H1 (cell line): ENCODE measurements around the gene CXCL14. TPM values are rescaled to one million over a fixed set of nuclear protein-coding genes. Genes with fewer than 3 reads are reported as not detected.

Source experiments
- CTCF ChIA-PET: fragments of 300-600 bp; sonication (Branson Sonifier 250); formaldehyde crosslinking; loops from one replicate; lab custom pipeline; 2021; ENCODE audit not compliant: partially characterized antibody; lab: Charles Lee
- POLR2A ChIA-PET: fragments of 300-600 bp; sonication (Branson Sonifier 250); formaldehyde crosslinking; loops from one replicate; lab custom pipeline; 2021; ENCODE audit warnings: inconsistent platforms; ENCODE audit not compliant: partially characterized antibody; lab: Charles Lee
- DNase-seq, 2 experiments: peaks; one replicate each; pipeline versions ENCODE4 v3.0.0 to v3.0.0-alpha.2; 2010 to 2022; ENCODE audit warnings: low spot score in 2 of 2, low read depth in 1 of 2, mixed read lengths in 1 of 2
- FAIRE-seq: peaks from 2 replicates; lab custom pipeline; 2011; peaks lifted over from hg19 to GRCh38; lab: Jason Lieb, UNC
- H2AFZ ChIP-seq: 2 replicates; pipeline ENCODE4 v1.8.1; 2012; ENCODE audit warnings: low read length, inconsistent platforms
- H2AK5ac ChIP-seq: 2 replicates; pipeline ENCODE4 v1.6.1; 2013; ENCODE audit warnings: low read depth, low read length
- H2BK120ac ChIP-seq: replicated peaks from 2 replicates; pipeline ENCODE3; 2013; ENCODE audit warnings: low read depth, low read length, inconsistent platforms
- H2BK12ac ChIP-seq: 2 replicates; pipeline ENCODE4 v1.6.1; 2013; ENCODE audit warnings: low read depth, low read length
- H2BK15ac ChIP-seq: 2 replicates; pipeline ENCODE4 v1.6.1; 2013; ENCODE audit warnings: low read length
- H2BK20ac ChIP-seq: 2 replicates; pipeline ENCODE4 v1.6.1; 2013; ENCODE audit warnings: low read length
- H2BK5ac ChIP-seq: 2 replicates; pipeline ENCODE4 v1.6.1; 2013; ENCODE audit warnings: low read depth, low read length
- H3K14ac ChIP-seq: 2 replicates; pipeline ENCODE4 v1.6.1; 2013; ENCODE audit warnings: inconsistent platforms; ENCODE audit not compliant: insufficient read length
- H3K18ac ChIP-seq: 2 replicates; pipeline ENCODE4 v1.6.1; 2013; ENCODE audit warnings: low read length; ENCODE audit errors: extremely low read depth
- H3K23ac ChIP-seq: 2 replicates; pipeline ENCODE4 v1.6.1; 2013; ENCODE audit warnings: inconsistent platforms; ENCODE audit not compliant: insufficient read length
- H3K23me2 ChIP-seq: 2 replicates; pipeline ENCODE4 v1.6.1; 2013; ENCODE audit warnings: low read depth, low read length
- H3K27ac ChIP-seq: 2 replicates; pipeline ENCODE4 v1.6.1; 2011; ENCODE audit warnings: low read depth, low read length, inconsistent platforms
- H3K27me3 ChIP-seq, 4 experiments: replicated peaks in 1 of 4; 1 replicate in 1 of 4; 2 replicates in 3 of 4; pipeline versions ENCODE4 v1.6.1 to v1.8.1; 2011 to 2013; ENCODE audit warnings: low read length in 3 of 4, mild to moderate bottlenecking in 3 of 4, inconsistent platforms in 2 of 4, mixed read lengths in 2 of 4, moderate library complexity in 1 of 4; ENCODE audit not compliant: control insufficient read depth in 3 of 4, insufficient read depth in 3 of 4; ENCODE audit errors: extremely low read depth in 1 of 4
- H3K36me3 ChIP-seq, 4 experiments: 2 replicates each; pipeline versions ENCODE4 v1.6.1 to v1.8.1; 2011 to 2013; ENCODE audit warnings: mild to moderate bottlenecking in 4 of 4, low read length in 3 of 4, moderate library complexity in 2 of 4, control low read depth in 1 of 4, inconsistent platforms in 1 of 4; ENCODE audit not compliant: insufficient read depth in 4 of 4, control insufficient read depth in 2 of 4
- H3K4ac ChIP-seq: replicated peaks from 2 replicates; pipeline ENCODE3; 2013; ENCODE audit warnings: low read length, low read depth, mixed read lengths, inconsistent platforms; ENCODE audit not compliant: insufficient read length
- H3K4me1 ChIP-seq, 4 experiments: replicated peaks in 1 of 4; 1 replicate in 1 of 4; 2 replicates in 3 of 4; pipeline versions ENCODE4 v1.6.1 to v1.8.1; 2011 to 2013; ENCODE audit warnings: low read length in 3 of 4, inconsistent platforms in 2 of 4, mixed read lengths in 1 of 4; ENCODE audit not compliant: insufficient read depth in 4 of 4, control insufficient read depth in 3 of 4
- H3K4me2 ChIP-seq, 2 experiments: 2 replicates each; pipeline versions ENCODE4 v1.6.1 to v1.8.1; 2011 to 2013; ENCODE audit warnings: low read depth in 2 of 2, low read length in 2 of 2, control low read depth in 1 of 2, inconsistent platforms in 1 of 2, mild to moderate bottlenecking in 1 of 2; ENCODE audit not compliant: insufficient read depth in 1 of 2
- H3K4me3 ChIP-seq, 4 experiments: fragments of 200-600, 300-600 bp in 1 of 4; sonication (generic), shearing (Covaris generic), sonication (Bioruptor Twin) in 1 of 4; 2 replicates each; pipeline versions ENCODE4 v1.5.1 to v1.8.1; 2011 to 2016; ENCODE audit warnings: low read length in 4 of 4, low read depth in 3 of 4, control low read depth in 2 of 4, inconsistent platforms in 2 of 4, mild to moderate bottlenecking in 2 of 4, mixed read lengths in 1 of 4, moderate library complexity in 1 of 4; ENCODE audit not compliant: insufficient read depth in 2 of 4; ENCODE audit errors: extremely low read depth in 1 of 4
- H3K56ac ChIP-seq: replicated peaks from 2 replicates; pipeline ENCODE3; 2013; ENCODE audit warnings: low read depth, mild to moderate bottlenecking, mixed read lengths, low read length, inconsistent platforms; ENCODE audit not compliant: insufficient read length
- H3K79me1 ChIP-seq: 2 replicates; pipeline ENCODE4 v1.6.1; 2013; ENCODE audit warnings: low read depth, low read length, control low read depth
- H3K79me2 ChIP-seq, 2 experiments: 2 replicates each; pipeline versions ENCODE4 v1.6.1 to v1.8.1; 2012 to 2013; ENCODE audit warnings: low read length in 2 of 2, mild to moderate bottlenecking in 2 of 2, inconsistent platforms in 1 of 2; ENCODE audit not compliant: insufficient read depth in 2 of 2, control insufficient read depth in 1 of 2
- H3K9ac ChIP-seq, 4 experiments: replicated peaks in 1 of 4; 1 replicate in 1 of 4; 2 replicates in 3 of 4; pipeline versions ENCODE4 v1.6.1 to v1.8.1; 2011 to 2013; ENCODE audit warnings: low read depth in 3 of 4, low read length in 3 of 4, control low read depth in 2 of 4, mild to moderate bottlenecking in 2 of 4, moderate library complexity in 2 of 4, inconsistent platforms in 1 of 4; ENCODE audit errors: extremely low read depth in 1 of 4
- H3K9me3 ChIP-seq, 2 experiments: 2 replicates each; pipeline versions ENCODE4 v1.6.1 to v1.8.1; 2012 to 2013; ENCODE audit warnings: mild to moderate bottlenecking in 2 of 2, moderate library complexity in 2 of 2, control low read depth in 1 of 2, inconsistent platforms in 1 of 2, low read depth in 1 of 2, low read length in 1 of 2, mixed read lengths in 1 of 2; ENCODE audit not compliant: insufficient read depth in 2 of 2
- H4K20me1 ChIP-seq, 2 experiments: replicated peaks in 1 of 2; 2 replicates each; pipeline versions ENCODE3 to v1.8.1; 2011 to 2013; ENCODE audit warnings: inconsistent platforms in 2 of 2, low read length in 2 of 2, mild to moderate bottlenecking in 1 of 2; ENCODE audit not compliant: insufficient read depth in 2 of 2, control insufficient read depth in 1 of 2
- H4K5ac ChIP-seq: 2 replicates; pipeline ENCODE4 v1.6.1; 2013; ENCODE audit warnings: low read length, low read depth, mixed read lengths, inconsistent platforms; ENCODE audit not compliant: insufficient read length
- H4K8ac ChIP-seq: 2 replicates; pipeline ENCODE4 v1.8.0; 2013; ENCODE audit warnings: mild to moderate bottlenecking, moderate library complexity, low read length, inconsistent platforms; ENCODE audit not compliant: insufficient read depth; ENCODE audit errors: extremely low read depth
- H4K91ac ChIP-seq: replicated peaks from 2 replicates; pipeline ENCODE3; 2013; ENCODE audit warnings: low read length, mixed read lengths, inconsistent platforms; ENCODE audit not compliant: insufficient read length
- ASH2L ChIP-seq: fragments of 200-600, 300-600 bp; sonication (generic); IDR thresholded peaks from one replicate; pipeline ENCODE4 v1.7.1; 2017; ENCODE audit warnings: low read length
- CBX8 ChIP-seq: fragments of 300-800, 300-1000 bp; sonication (generic); IDR thresholded peaks from 2 replicates; pipeline ENCODE4 v1.7.1; 2016; ENCODE audit warnings: low read depth, low read length, borderline replicate concordance
- CEBPB ChIP-seq: IDR thresholded peaks from 2 replicates; pipeline ENCODE4 v1.6.1; 2012; ENCODE audit warnings: low read depth, low read length
- KDM1A ChIP-seq: fragments of 200-600, 300-600 bp; sonication (generic); IDR thresholded peaks from 2 replicates; pipeline ENCODE4 v1.7.1; 2016; ENCODE audit warnings: mild to moderate bottlenecking, low read length, borderline replicate concordance
- KDM5A ChIP-seq: fragments of 200-600 bp; IDR thresholded peaks from 2 replicates; pipeline ENCODE4 v1.7.1; 2012; ENCODE audit warnings: mild to moderate bottlenecking, low read length, inconsistent platforms, mixed read lengths
- MAX ChIP-seq: IDR thresholded peaks from 2 replicates; pipeline ENCODE4 v1.6.1; 2012; ENCODE audit warnings: inconsistent platforms
- SIN3A ChIP-seq, 2 experiments: IDR thresholded peaks in 1 of 2; conservative IDR thresholded peaks in 1 of 2; 2 replicates each; pipeline ENCODE4 v1.6.1; 2011 to 2012; ENCODE audit warnings: low read length in 2 of 2, improper control_type of control experiment in 1 of 2, low read depth in 1 of 2, mild to moderate bottlenecking in 1 of 2
- SIRT6 ChIP-seq: IDR thresholded peaks from one replicate; pipeline ENCODE4 v1.7.1; 2012; ENCODE audit warnings: low read length, inconsistent platforms
- TAF7 ChIP-seq: optimal IDR thresholded peaks from 2 replicates; pipeline ENCODE3; 2011; ENCODE audit warnings: low read depth, mild to moderate bottlenecking, inconsistent platforms, low read length, moderate library complexity, borderline replicate concordance
- TBP ChIP-seq: IDR thresholded peaks from 2 replicates; pipeline ENCODE4 v1.6.1; 2011; ENCODE audit warnings: low read depth, low read length, improper control_type of control experiment
- WGBS, 2 experiments: shearing (Covaris generic) in 1 of 2; methylation state at CpG; one replicate each; pipeline versions ENCODE4 v1.1.6 to v1.1.7; 2013 to 2015; ENCODE audit warnings: low lambda C conversion rate in 2 of 2, mixed read lengths in 2 of 2, inconsistent platforms in 1 of 2, low coverage in 1 of 2, missing lambda C conversion rate in 1 of 2; ENCODE audit not compliant: insufficient replicate concordance in 2 of 2, insufficient coverage in 1 of 2, insufficient read length in 1 of 2; ENCODE audit errors: extremely low coverage in 1 of 2, missing lambda C conversion rate in 1 of 2; 5-methylcytosine and 5-hydroxymethylcytosine counted together
- polyA plus RNA-seq, 7 experiments: library from polyadenylated mRNA; depleted of rRNA in 3 of 7; stranded (reverse) in 5 of 7; unstranded in 2 of 7; fragments of >200 nt in 5 of 7; fragments of 200-250 nt in 2 of 7; gene quantifications; 1 replicate in 5 of 7; 2 replicates in 1 of 7; 4 replicates in 1 of 7; pipeline versions ENCODE4 v1.2.1 to v1.2.3, GENCODE V29; 2011 to 2013; ENCODE audit warnings: missing spikeins in 2 of 7, mixed read lengths in 2 of 7
- total RNA-seq: library from RNA; stranded (reverse); fragmentation: NEBNext Ultra II Directional; extraction: Animal tissue kit (Norgen Biotek cat#: 25700); gene quantifications from 2 replicates; pipeline ENCODE4 v1.2.1, GENCODE V29; 2021
- TF ChIP-seq, protein P1 (sequence below): IDR thresholded peaks from 2 replicates; pipeline ENCODE4 v1.6.1; 2011; ENCODE audit warnings: low read length, improper control_type of control experiment

The CXCL14 gene
- total and polyA plus RNA-seq, 2 of the 8 experiments (the other 6 are each of a cell fraction or from before 2014, with no cell fraction given) = 1.5 to 1.8 TPM

- no peak overlapping the region for H4K91ac ChIP-seq
- H2BK5ac ChIP-seq = no peak overlapping the region
- POLR2A ChIA-PET = no interaction called here
- H3K79me1 ChIP-seq = no peaks in the 10 kb centered on the region
- H2BK12ac ChIP-seq = no peak overlapping the region
- no peak overlapping the region for H3K4me2 ChIP-seq
- no peak overlapping the region for H2BK120ac ChIP-seq
- no peak overlapping the region for H3K56ac ChIP-seq
- no peak overlapping the region for H4K5ac ChIP-seq
- H2BK15ac ChIP-seq = no peak overlapping the region
- no peaks in the 10 kb centered on the region for H3K27me3 ChIP-seq
- WGBS, 2 experiments = 89% methylated on average over 6 of the region's 6 CpGs; no CpG with 5 or more reads in 1 of the 2 experiments
- no peak overlapping the region for H4K8ac ChIP-seq
- DNase-seq (peak in 1 of 2 experiments; percentile 20), FAIRE-seq (no peak)
- H3K36me3 ChIP-seq = no peaks in the 10 kb centered on the region
- H3K23ac ChIP-seq = no peak overlapping the region
- H3K18ac ChIP-seq = no peak overlapping the region; the same call in 1 of the 2 replicates
- no peak overlapping the region for H3K9ac ChIP-seq
- H3K9me3 ChIP-seq = no peaks in the 10 kb centered on the region
- no peaks in the 10 kb centered on the region for H3K4me1 ChIP-seq
- H3K14ac ChIP-seq = no peak overlapping the region
- no peaks in the 10 kb centered on the region for H3K23me2 ChIP-seq
- H3K4ac ChIP-seq = no peak overlapping the region
- no peak overlapping the region for H3K4me3 ChIP-seq
- no peak overlapping the region for H2AK5ac ChIP-seq
- no peak overlapping the region for H2AFZ ChIP-seq
- H3K27ac ChIP-seq = no peak overlapping the region
- H4K20me1 ChIP-seq = no peaks in the 10 kb centered on the region
- CTCF ChIA-PET = interaction anchor here (0.9 to 2.3 kb wide), 8 partner anchors 8 to 272 kb away, joined by 3 to 8 read pairs (median 3); partner anchors contain the start of gene SLC25A48
- H2BK20ac ChIP-seq = no peak overlapping the region
- H3K79me2 ChIP-seq = no peaks in the 10 kb centered on the region
- TF ChIP-seq KDM5A (no peak), SIRT6 (no peak), SIN3A (conservative IDR thresholded peaks at IDR 0.05 in 1 of 2, IDR thresholded peaks at IDR 0.05 in 1 of 2; ENCODE audit: low read depth in 1 of 2, low read length in 2 of 2) (no peak), ASH2L (no peak), CEBPB (no peak), MAX (no peak), CBX8 (no peak), TAF7 (no peak), TBP (no peak), KDM1A (no peak)
- TF ChIP-seq, protein P1, sequence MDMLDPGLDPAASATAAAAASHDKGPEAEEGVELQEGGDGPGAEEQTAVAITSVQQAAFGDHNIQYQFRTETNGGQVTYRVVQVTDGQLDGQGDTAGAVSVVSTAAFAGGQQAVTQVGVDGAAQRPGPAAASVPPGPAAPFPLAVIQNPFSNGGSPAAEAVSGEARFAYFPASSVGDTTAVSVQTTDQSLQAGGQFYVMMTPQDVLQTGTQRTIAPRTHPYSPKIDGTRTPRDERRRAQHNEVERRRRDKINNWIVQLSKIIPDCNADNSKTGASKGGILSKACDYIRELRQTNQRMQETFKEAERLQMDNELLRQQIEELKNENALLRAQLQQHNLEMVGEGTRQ = no peak
Measured at GRCh38 chr5:135600971-135601381, 22.2 kb upstream of the CXCL14 start.
